Bronchial epithelial cell (primary cell): ENCODE measurements around the gene STYXL1. TPM values are rescaled to one million over a fixed set of nuclear protein-coding genes. Genes with fewer than 3 reads are reported as not detected.

Source experiments
- DNase-seq: peaks from one replicate; pipeline ENCODE4 v3.0.0-alpha.2; 2010; ENCODE audit warnings: low read depth
- FAIRE-seq: peaks from 2 replicates; lab custom pipeline; 2011; peaks lifted over from hg19 to GRCh38; lab: Jason Lieb, UNC
- H3K27me3 ChIP-seq: 2 replicates; pipeline ENCODE4 v1.5.1; 2011; ENCODE audit warnings: low read length; ENCODE audit not compliant: control insufficient read depth, insufficient read depth
- H3K36me3 ChIP-seq: 2 replicates; pipeline ENCODE4 v1.5.1; 2011; ENCODE audit warnings: low read length; ENCODE audit not compliant: control insufficient read depth, insufficient read depth
- H3K4me3 ChIP-seq: 2 replicates; pipeline ENCODE4 v1.5.1; 2011; ENCODE audit warnings: mild to moderate bottlenecking, low read depth, low read length, control low read depth
- CTCF ChIP-seq: IDR thresholded peaks from 2 replicates; pipeline ENCODE4 v1.5.1; 2011; ENCODE audit warnings: mild to moderate bottlenecking, moderate library complexity, low read length, control low read depth, inconsistent platforms; ENCODE audit not compliant: insufficient read depth, severe bottlenecking
- total RNA-seq: library from RNA; depleted of rRNA; stranded (reverse); fragments of >200 nt; gene quantifications from 2 replicates; pipeline ENCODE4 v1.2.1, GENCODE V29; 2014

Gene STYXL1
- total RNA-seq, 1 donor from 2014 or later: 47.7 TPM

GRCh38 chr7:75968561-75969001 lies 79.2 kb downstream of the STYXL1 start:
- TF ChIP-seq CTCF: no peak
- FAIRE-seq (no peak), DNase-seq (no peak)
- Histone ChIP-seq H3K27me3 (no peaks in the 10 kb centered on the region), H3K36me3 (peaks cover 6% of the 10 kb centered on the region), H3K4me3 (no peak overlapping the region)

- H3K4me3 ChIP-seq: no peak overlapping the region
- FAIRE-seq (no peak), DNase-seq (no peak)
- no peaks in the 10 kb centered on the region for H3K27me3 ChIP-seq
- H3K36me3 ChIP-seq: peaks cover 6% of the 10 kb centered on the region
- no peak for TF ChIP-seq CTCF
These were observed 79.8 kb downstream of the STYXL1 start for GRCh38 chr7:75968012-75968411.

- no peak overlapping the region for H3K4me3 ChIP-seq
- no peak for FAIRE-seq
These were observed 80.3 kb downstream of the STYXL1 start for GRCh38 chr7:75967487-75967997.

GRCh38 chr7:75967055-75967454 lies 80.7 kb downstream of the STYXL1 start:
- no peak for TF ChIP-seq CTCF
- H3K4me3 ChIP-seq: no peak overlapping the region
- no peaks in the 10 kb centered on the region for H3K27me3 ChIP-seq
- FAIRE-seq (no peak), DNase-seq (no peak)
- peaks cover 4% of the 10 kb centered on the region for H3K36me3 ChIP-seq

More at GRCh38 chr7:75967487-75967997, 80.3 kb downstream of the STYXL1 start:
- Histone ChIP-seq H3K36me3 (peaks cover 6% of the 10 kb centered on the region), H3K27me3 (no peaks in the 10 kb centered on the region)
- DNase-seq: no peak
- TF ChIP-seq CTCF: no peak

- no peak for DNase-seq
- Histone ChIP-seq H3K27me3 (no peaks in the 10 kb centered on the region), H3K4me3 (no peak overlapping the region), H3K36me3 (peaks cover 6% of the 10 kb centered on the region)
- TF ChIP-seq CTCF: no peak
- no peak for FAIRE-seq
These were observed 81.4 kb downstream of the STYXL1 start for GRCh38 chr7:75966190-75966961.
